Measurements from ENCODE around the gene MEIS2. TPM values are rescaled to one million over a fixed set of nuclear protein-coding genes. Genes with fewer than 3 reads are reported as not detected.

Gene MEIS2
- total RNA-seq, 4 donors from 2014 or later: 14.8 to 28.4 (median 20.4) TPM

DNA sequence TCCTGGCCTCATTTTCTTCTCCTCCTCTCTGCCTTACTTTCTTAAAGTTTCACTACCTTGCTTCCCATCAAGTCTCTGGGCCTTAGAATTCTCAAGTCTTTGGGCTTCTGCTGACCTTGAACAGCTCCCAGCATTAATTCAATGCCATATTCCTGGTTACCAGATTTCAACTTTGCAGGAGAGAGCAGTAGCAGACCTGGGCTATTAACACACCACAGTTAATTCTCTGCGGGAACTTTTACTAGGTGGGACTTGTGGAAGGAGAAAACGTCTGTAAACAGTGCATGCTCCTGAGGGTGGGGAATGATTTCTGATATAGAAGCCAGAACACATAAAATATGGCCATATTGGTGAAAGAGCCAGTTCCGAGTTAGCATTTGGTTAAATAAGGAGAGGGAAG, 214.6 kb downstream of the MEIS2 start:
- Histone ChIP-seq H3K4me3 (replicated peaks in 1 of 3) (no peak overlapping the region), H3K27ac (no peak overlapping the region), H3K27me3 (peaks cover 35% of the 10 kb centered on the region), H3K4me1 (peaks cover 8 to 20% of the 10 kb centered on the region in 2 donors), H3K36me3 (no peaks in the 10 kb centered on the region), H3K9me3 (no peaks in the 10 kb centered on the region)
- TF ChIP-seq POLR2A (IDR thresholded peaks at IDR 0.05): no peak
- TF ChIP-seq, protein P1, sequence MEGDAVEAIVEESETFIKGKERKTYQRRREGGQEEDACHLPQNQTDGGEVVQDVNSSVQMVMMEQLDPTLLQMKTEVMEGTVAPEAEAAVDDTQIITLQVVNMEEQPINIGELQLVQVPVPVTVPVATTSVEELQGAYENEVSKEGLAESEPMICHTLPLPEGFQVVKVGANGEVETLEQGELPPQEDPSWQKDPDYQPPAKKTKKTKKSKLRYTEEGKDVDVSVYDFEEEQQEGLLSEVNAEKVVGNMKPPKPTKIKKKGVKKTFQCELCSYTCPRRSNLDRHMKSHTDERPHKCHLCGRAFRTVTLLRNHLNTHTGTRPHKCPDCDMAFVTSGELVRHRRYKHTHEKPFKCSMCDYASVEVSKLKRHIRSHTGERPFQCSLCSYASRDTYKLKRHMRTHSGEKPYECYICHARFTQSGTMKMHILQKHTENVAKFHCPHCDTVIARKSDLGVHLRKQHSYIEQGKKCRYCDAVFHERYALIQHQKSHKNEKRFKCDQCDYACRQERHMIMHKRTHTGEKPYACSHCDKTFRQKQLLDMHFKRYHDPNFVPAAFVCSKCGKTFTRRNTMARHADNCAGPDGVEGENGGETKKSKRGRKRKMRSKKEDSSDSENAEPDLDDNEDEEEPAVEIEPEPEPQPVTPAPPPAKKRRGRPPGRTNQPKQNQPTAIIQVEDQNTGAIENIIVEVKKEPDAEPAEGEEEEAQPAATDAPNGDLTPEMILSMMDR (IDR thresholded peaks at IDR 0.05): no peak
- DNase-seq: no peak
- 27 to 47% methylated on average over 3 of the region's 3 CpGs for WGBS, 2 donors
- intact Hi-C loops (cut with DNase I): no loop called here

GRCh38 chr15:36884936-36885635, 215.3 kb downstream of the MEIS2 start:
- peaks cover 8 to 27% of the 10 kb centered on the region in 2 donors for H3K4me1 ChIP-seq
- no peak overlapping the region for H3K27ac ChIP-seq
- no peaks in the 10 kb centered on the region for H3K36me3 ChIP-seq
- intact Hi-C loops (cut with DNase I): loop anchor here (5.0 kb wide), 1 partner anchor 997 kb away; no protein-coding TSS in a partner anchor
- no peak overlapping the region for H3K4me3 ChIP-seq (replicated peaks in 1 of 3)
- TF ChIP-seq, protein P1 (IDR thresholded peaks at IDR 0.05): no peak
- no peak for TF ChIP-seq POLR2A (IDR thresholded peaks at IDR 0.05)
- peaks cover 40% of the 10 kb centered on the region for H3K27me3 ChIP-seq
- 47 to 50% methylated on average over 7 of the region's 7 CpGs for WGBS, 2 donors
- no peaks in the 10 kb centered on the region for H3K9me3 ChIP-seq
- no peak for DNase-seq

GRCh38 chr15:36884518-36884875, 215.9 kb downstream of the MEIS2 start:
- 23 to 30% methylated on average over 3 of the region's 3 CpGs for WGBS, 2 donors
- Histone ChIP-seq H3K4me3 (replicated peaks in 1 of 3) (no peak overlapping the region), H3K9me3 (no peaks in the 10 kb centered on the region), H3K4me1 (peaks cover 8 to 28% of the 10 kb centered on the region in 2 donors), H3K27ac (no peak overlapping the region), H3K27me3 (peaks cover 46% of the 10 kb centered on the region), H3K36me3 (no peaks in the 10 kb centered on the region)
- no peak for DNase-seq
- intact Hi-C loops (cut with DNase I): loop anchor here (5.0 kb wide), 1 partner anchor 998 kb away; no protein-coding TSS in a partner anchor
- TF ChIP-seq, protein P1 (IDR thresholded peaks at IDR 0.05): no peak
- TF ChIP-seq POLR2A (IDR thresholded peaks at IDR 0.05): no peak

- Histone ChIP-seq H3K27me3 (peaks cover 52% of the 10 kb centered on the region), H3K36me3 (no peaks in the 10 kb centered on the region), H3K27ac (no peak overlapping the region), H3K9me3 (no peaks in the 10 kb centered on the region), H3K4me1 (peaks cover 8 to 28% of the 10 kb centered on the region in 2 donors), H3K4me3 (replicated peaks in 1 of 3) (no peak overlapping the region)
- intact Hi-C loops (cut with DNase I): loop anchor here (5.0 kb wide), 1 partner anchor 998 kb away; no protein-coding TSS in a partner anchor
- WGBS, 2 donors: 13 to 19% methylated on average over 27 of the region's 27 CpGs
- peak; percentile 72 to 83 for DNase-seq
- TF ChIP-seq, protein P1 (IDR thresholded peaks at IDR 0.05): peak; percentile 62 to 81 (median 68)
- no peak for TF ChIP-seq POLR2A (IDR thresholded peaks at IDR 0.05)
Observed at GRCh38 chr15:36883713-36884517, 216.4 kb downstream of the MEIS2 start.

Data from thyroid gland (tissue), 4 donors.